Stimulated activated CD4-positive, alpha-beta T cell treated with anti-CD3 and anti-CD28 coated beads, TNF-alpha, amount 100 ng/mL, for 24 hours (primary cell): ENCODE results near the gene SLC24A4.

Experiments used
- DNase-seq, 3 experiments: peaks; one replicate each; pipeline ENCODE4 v3.0.0-alpha.2; 2020; ENCODE audit warnings: low read depth in 3 of 3

Gene SLC24A4

GRCh38 chr14:92542766-92543554 is 220.0 kb downstream of the SLC24A4 start:
- no peak for DNase-seq

DNA sequence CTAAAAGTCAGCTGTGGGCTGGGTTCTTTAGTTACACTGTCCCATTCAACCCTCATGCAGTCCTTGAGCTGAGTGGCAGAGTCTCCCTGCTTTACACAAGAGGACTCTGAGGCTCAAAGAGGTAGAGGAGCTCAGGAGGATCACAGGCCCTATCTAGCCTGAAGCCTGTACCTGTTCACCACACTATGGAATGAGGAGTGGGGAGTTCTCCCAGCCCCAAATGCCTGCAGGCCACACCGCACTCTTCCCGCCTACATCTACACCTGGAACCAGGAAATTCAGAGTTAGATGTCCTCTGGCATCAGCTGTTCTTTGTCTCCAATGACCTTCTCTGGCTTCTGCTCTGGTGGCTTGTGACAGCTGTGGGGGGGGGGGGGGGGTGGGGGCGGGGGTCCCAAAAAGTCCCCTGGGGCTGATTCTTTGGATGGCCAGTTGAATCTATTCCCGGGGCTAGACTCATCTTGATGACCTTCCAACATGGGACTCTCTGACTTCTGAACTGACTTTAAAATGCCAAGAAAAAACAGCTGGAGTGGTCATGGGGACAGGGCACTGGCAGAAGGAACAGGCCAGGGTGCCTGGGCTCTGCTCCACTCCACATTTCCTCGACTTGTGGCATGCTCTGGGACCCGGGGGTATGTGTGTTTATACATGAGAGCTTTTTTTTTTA is 221.2 kb downstream of the SLC24A4 start:
- DNase-seq, result no peak

- DNase-seq, result no peak
Observed at GRCh38 chr14:92546347-92547053, 223.5 kb downstream of the SLC24A4 start.

DNA sequence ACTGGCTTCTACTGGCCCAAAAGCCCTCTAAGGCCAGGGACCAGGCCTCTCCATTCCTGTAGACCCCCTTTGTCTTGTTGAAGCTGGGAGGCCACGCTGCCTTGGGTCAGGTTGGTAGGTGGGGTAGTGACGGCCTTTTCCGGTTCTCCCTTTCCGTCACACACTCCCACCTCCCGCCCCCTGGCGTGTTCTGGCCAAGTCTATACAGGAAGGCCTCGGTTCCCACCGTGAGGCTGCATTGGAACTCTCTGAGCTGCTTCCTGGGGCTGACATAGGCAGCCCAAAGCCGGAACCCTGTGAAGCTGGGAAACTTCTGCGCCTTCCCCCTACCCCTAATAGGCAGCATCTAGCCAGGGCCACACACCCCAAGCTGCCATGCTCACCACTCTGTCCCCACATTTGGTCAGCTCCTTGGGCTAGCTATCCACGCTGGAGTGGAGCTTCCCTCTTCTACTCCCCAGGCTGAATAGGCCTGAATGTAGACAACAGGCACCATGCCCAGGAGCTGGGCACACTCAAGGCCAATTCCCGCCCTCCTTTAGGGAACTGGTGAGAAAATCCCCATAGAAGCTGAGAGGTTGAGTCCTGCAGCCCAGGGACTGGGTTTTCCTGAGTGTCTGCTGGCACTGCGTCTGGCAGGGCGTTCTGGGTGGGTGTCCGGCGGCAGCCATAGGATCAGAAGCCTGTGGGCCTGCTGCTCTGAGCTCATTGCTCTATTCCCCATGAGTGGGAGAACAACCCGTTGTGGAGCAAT is 226.3 kb downstream of the SLC24A4 start:
- DNase-seq, result no peak

DNA sequence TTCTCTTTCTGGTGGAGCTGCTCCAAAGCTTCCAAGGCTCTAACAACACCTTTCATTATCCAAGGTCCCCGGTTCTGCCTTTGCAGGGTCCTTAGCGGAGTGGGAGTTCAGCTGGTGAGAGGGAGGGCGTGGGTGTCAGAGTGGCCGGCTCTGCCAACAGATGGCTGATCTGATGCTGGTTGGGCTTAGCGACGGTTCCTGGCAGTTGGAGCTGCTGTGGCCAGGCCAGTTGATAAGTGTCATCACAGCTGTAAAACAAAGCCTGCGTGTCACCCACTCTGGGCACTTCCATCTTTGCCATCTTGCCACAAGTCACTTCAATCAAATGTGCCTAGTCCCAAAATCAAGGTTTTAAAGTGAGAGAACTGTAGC is 226.9 kb downstream of the SLC24A4 start:
- DNase-seq, result no peak
